ENCODE measurements around the gene N4BP3. TPM values are rescaled to one million over a fixed set of nuclear protein-coding genes. Genes with fewer than 3 reads are reported as not detected.
"Not testable (repeated sequence)": the region's sequence is repeated elsewhere in the genome, so short reads cannot be mapped to it uniquely, and the experiment has no call there.

N4BP3 gene
- total and polyA plus RNA-seq, 5 donors from 2014 or later = 0.07 to 2.5 (median 0.35) TPM

- no peaks in the 10 kb centered on the region for H3K27me3 ChIP-seq (ENCODE audit: control insufficient read depth, insufficient read depth, low read length)
- DNase-seq = no peak
- Mint-ChIP-seq H3K9me3 (no peaks in the 10 kb centered on the region), H3K27ac (no peak overlapping the region), H3K27me3 (peaks cover 34% of the 10 kb centered on the region), H3K36me3 (no peaks in the 10 kb centered on the region), H3K4me3 (no peak overlapping the region), H3K4me1 (peaks cover 0 to 3% (median 0%) of the 10 kb centered on the region in 4 donors)
- H3K9me3 ChIP-seq (ENCODE audit: control insufficient read depth in 2 of 2, low read length in 2 of 2) = no peaks in the 10 kb centered on the region
- H3K36me3 ChIP-seq (ENCODE audit: control insufficient read depth, insufficient read depth, low read length) = no peaks in the 10 kb centered on the region
- ATAC-seq (ENCODE audit: low read depth in 2 of 2) = no peak
- H3K4me3 ChIP-seq (ENCODE audit: low read depth, low read length) = no peak overlapping the region
- no peak overlapping the region for H3K27ac ChIP-seq (ENCODE audit: insufficient read depth, low read length, poor library complexity, severe bottlenecking)
- H3K4me1 ChIP-seq (ENCODE audit: control insufficient read depth, insufficient read depth, low read length, poor library complexity, severe bottlenecking) = no peaks in the 10 kb centered on the region
Observed at GRCh38 chr5:178085316-178085715, 28.0 kb upstream of the N4BP3 start.

- Histone ChIP-seq H3K36me3 (ENCODE audit: control insufficient read depth, insufficient read depth, low read length) (no peaks in the 10 kb centered on the region), H3K4me1 (ENCODE audit: control insufficient read depth, insufficient read depth, low read length, poor library complexity, severe bottlenecking) (no peaks in the 10 kb centered on the region), H3K4me3 (ENCODE audit: low read depth, low read length) (no peak overlapping the region), H3K27ac (ENCODE audit: insufficient read depth, low read length, poor library complexity, severe bottlenecking) (no peak overlapping the region), H3K9me3 (ENCODE audit: control insufficient read depth in 2 of 2, low read length in 2 of 2) (peaks cover 0 to 2% of the 10 kb centered on the region in 2 experiments), H3K27me3 (ENCODE audit: control insufficient read depth, insufficient read depth, low read length) (no peaks in the 10 kb centered on the region)
- H3K27ac Mint-ChIP-seq = peak overlapping the region in 1 of 3 donors; percentile 37
- no peaks in the 10 kb centered on the region for H3K9me3 Mint-ChIP-seq
- H3K4me1 Mint-ChIP-seq = peaks cover 0 to 3% (median 0%) of the 10 kb centered on the region in 4 donors
- no peaks in the 10 kb centered on the region for H3K36me3 Mint-ChIP-seq
- no peak for DNase-seq
- no peak for ATAC-seq (ENCODE audit: low read depth in 2 of 2)
- peaks cover 29% of the 10 kb centered on the region for H3K27me3 Mint-ChIP-seq
- H3K4me3 Mint-ChIP-seq = no peak overlapping the region
Observed at GRCh38 chr5:178086266-178086665, 27.1 kb upstream of the N4BP3 start.

- not testable (repeated sequence) for H3K4me3 ChIP-seq (ENCODE audit: low read depth, low read length); H3K4me1 Mint-ChIP-seq; H3K36me3 Mint-ChIP-seq; H3K4me1 ChIP-seq (ENCODE audit: control insufficient read depth, insufficient read depth, low read length, poor library complexity, severe bottlenecking); DNase-seq; H3K4me3 Mint-ChIP-seq; H3K27ac ChIP-seq (ENCODE audit: insufficient read depth, low read length, poor library complexity, severe bottlenecking); H3K27me3 ChIP-seq (ENCODE audit: control insufficient read depth, insufficient read depth, low read length); H3K9me3 Mint-ChIP-seq; ATAC-seq (ENCODE audit: low read depth in 2 of 2); H3K36me3 ChIP-seq (ENCODE audit: control insufficient read depth, insufficient read depth, low read length); H3K27ac Mint-ChIP-seq; H3K9me3 ChIP-seq (ENCODE audit: control insufficient read depth in 2 of 2, low read length in 2 of 2)
- peaks cover 25% of the 10 kb centered on the region for H3K27me3 Mint-ChIP-seq
Observed at GRCh38 chr5:178087199-178087598, 26.1 kb upstream of the N4BP3 start.

GRCh38 chr5:178090856-178091255 is 22.5 kb upstream of the N4BP3 start:
- Mint-ChIP-seq H3K27me3 (peaks cover 14% of the 10 kb centered on the region), H3K27ac (no peak overlapping the region), H3K36me3 (no peaks in the 10 kb centered on the region), H3K9me3 (peaks cover 0 to 4% (median 0%) of the 10 kb centered on the region in 7 donors), H3K4me3 (no peak overlapping the region), H3K4me1 (peaks cover 0 to 22% (median 13%) of the 10 kb centered on the region in 4 donors)
- Histone ChIP-seq H3K27me3 (ENCODE audit: control insufficient read depth, insufficient read depth, low read length) (no peaks in the 10 kb centered on the region), H3K4me1 (ENCODE audit: control insufficient read depth, insufficient read depth, low read length, poor library complexity, severe bottlenecking) (peaks cover 7% of the 10 kb centered on the region), H3K4me3 (ENCODE audit: low read depth, low read length) (no peak overlapping the region), H3K27ac (ENCODE audit: insufficient read depth, low read length, poor library complexity, severe bottlenecking) (no peak overlapping the region), H3K36me3 (ENCODE audit: control insufficient read depth, insufficient read depth, low read length) (no peaks in the 10 kb centered on the region), H3K9me3 (ENCODE audit: control insufficient read depth in 2 of 2, low read length in 2 of 2) (peaks cover 0 to 4% of the 10 kb centered on the region in 2 experiments)
- DNase-seq = no peak
- no peak for ATAC-seq (ENCODE audit: low read depth in 2 of 2)

- Histone ChIP-seq H3K4me3 (ENCODE audit: low read depth, low read length) (no peak overlapping the region), H3K27ac (ENCODE audit: insufficient read depth, low read length, poor library complexity, severe bottlenecking) (no peak overlapping the region), H3K4me1 (ENCODE audit: control insufficient read depth, insufficient read depth, low read length, poor library complexity, severe bottlenecking) (peaks cover 7% of the 10 kb centered on the region), H3K9me3 (ENCODE audit: control insufficient read depth in 2 of 2, low read length in 2 of 2) (peaks cover 0 to 4% of the 10 kb centered on the region in 2 experiments), H3K27me3 (ENCODE audit: control insufficient read depth, insufficient read depth, low read length) (no peaks in the 10 kb centered on the region), H3K36me3 (ENCODE audit: control insufficient read depth, insufficient read depth, low read length) (no peaks in the 10 kb centered on the region)
- Mint-ChIP-seq H3K9me3 (peaks cover 0 to 4% (median 0%) of the 10 kb centered on the region in 7 donors), H3K36me3 (no peaks in the 10 kb centered on the region), H3K27me3 (peaks cover 12% of the 10 kb centered on the region), H3K4me3 (no peak overlapping the region), H3K27ac (no peak overlapping the region), H3K4me1 (peaks cover 0 to 26% (median 14%) of the 10 kb centered on the region in 4 donors)
- DNase-seq = peak in 1 of 3 donors; percentile 19
- ATAC-seq (ENCODE audit: low read depth in 2 of 2) = no peak
Observed at GRCh38 chr5:178093134-178093533, 20.2 kb upstream of the N4BP3 start.

- no peaks in the 10 kb centered on the region for H3K36me3 Mint-ChIP-seq
- H3K27ac Mint-ChIP-seq = peak overlapping the region in 1 of 3 donors; percentile 7
- peaks cover 2% of the 10 kb centered on the region for H3K27me3 Mint-ChIP-seq
- DNase-seq (peak in 1 of 3 donors; percentile 61), ATAC-seq (ENCODE audit: low read depth in 2 of 2) (no peak)
- H3K36me3 ChIP-seq (ENCODE audit: control insufficient read depth, insufficient read depth, low read length) = no peaks in the 10 kb centered on the region
- H3K27me3 ChIP-seq (ENCODE audit: control insufficient read depth, insufficient read depth, low read length) = no peaks in the 10 kb centered on the region
- H3K4me1 ChIP-seq (ENCODE audit: control insufficient read depth, insufficient read depth, low read length, poor library complexity, severe bottlenecking) = peaks cover 7% of the 10 kb centered on the region
- peaks cover 0 to 26% (median 14%) of the 10 kb centered on the region in 4 donors for H3K4me1 Mint-ChIP-seq
- no peak overlapping the region for H3K4me3 ChIP-seq (ENCODE audit: low read depth, low read length)
- H3K4me3 Mint-ChIP-seq = peak overlapping the region in 2 of 4 donors; percentile 4 to 68
- H3K9me3 Mint-ChIP-seq = peaks cover 0 to 4% (median 0%) of the 10 kb centered on the region in 7 donors
- peaks cover 0 to 4% of the 10 kb centered on the region in 2 experiments for H3K9me3 ChIP-seq (ENCODE audit: control insufficient read depth in 2 of 2, low read length in 2 of 2)
- H3K27ac ChIP-seq (ENCODE audit: insufficient read depth, low read length, poor library complexity, severe bottlenecking) = no peak overlapping the region
Observed at GRCh38 chr5:178094345-178094744, 19.0 kb upstream of the N4BP3 start.

GRCh38 chr5:178098685-178099084 is 14.6 kb upstream of the N4BP3 start:
- no peaks in the 10 kb centered on the region for H3K9me3 ChIP-seq (ENCODE audit: control insufficient read depth in 2 of 2, low read length in 2 of 2)
- no peak for DNase-seq
- H3K27me3 ChIP-seq (ENCODE audit: control insufficient read depth, insufficient read depth, low read length) = no peaks in the 10 kb centered on the region
- Mint-ChIP-seq H3K4me1 (peaks cover 0 to 16% (median 8%) of the 10 kb centered on the region in 4 donors), H3K27ac (no peak overlapping the region), H3K4me3 (no peak overlapping the region), H3K9me3 (peaks cover 0 to 4% (median 0%) of the 10 kb centered on the region in 7 donors), H3K27me3 (peaks cover 3% of the 10 kb centered on the region), H3K36me3 (no peaks in the 10 kb centered on the region)
- no peaks in the 10 kb centered on the region for H3K36me3 ChIP-seq (ENCODE audit: control insufficient read depth, insufficient read depth, low read length)
- ATAC-seq (ENCODE audit: low read depth in 2 of 2) = no peak
- peaks cover 7% of the 10 kb centered on the region for H3K4me1 ChIP-seq (ENCODE audit: control insufficient read depth, insufficient read depth, low read length, poor library complexity, severe bottlenecking)
- H3K4me3 ChIP-seq (ENCODE audit: low read depth, low read length) = no peak overlapping the region
- H3K27ac ChIP-seq (ENCODE audit: insufficient read depth, low read length, poor library complexity, severe bottlenecking) = no peak overlapping the region

GRCh38 chr5:178103612-178104011 is 9.7 kb upstream of the N4BP3 start:
- Histone ChIP-seq H3K4me1 (ENCODE audit: control insufficient read depth, insufficient read depth, low read length, poor library complexity, severe bottlenecking) (no peaks in the 10 kb centered on the region), H3K27ac (ENCODE audit: insufficient read depth, low read length, poor library complexity, severe bottlenecking) (no peak overlapping the region), H3K4me3 (ENCODE audit: low read depth, low read length) (no peak overlapping the region), H3K27me3 (ENCODE audit: control insufficient read depth, insufficient read depth, low read length) (no peaks in the 10 kb centered on the region), H3K9me3 (ENCODE audit: control insufficient read depth in 2 of 2, low read length in 2 of 2) (no peaks in the 10 kb centered on the region), H3K36me3 (ENCODE audit: control insufficient read depth, insufficient read depth, low read length) (no peaks in the 10 kb centered on the region)
- H3K4me1 Mint-ChIP-seq = peaks cover 0 to 4% (median 0%) of the 10 kb centered on the region in 4 donors
- ATAC-seq (ENCODE audit: low read depth in 2 of 2) (no peak), DNase-seq (no peak)
- peak overlapping the region in 1 of 4 donors; percentile 48 for H3K4me3 Mint-ChIP-seq
- no peaks in the 10 kb centered on the region for H3K36me3 Mint-ChIP-seq
- H3K27ac Mint-ChIP-seq = peak overlapping the region in 1 of 3 donors; percentile 40
- no peaks in the 10 kb centered on the region for H3K9me3 Mint-ChIP-seq
- H3K27me3 Mint-ChIP-seq = peaks cover 8% of the 10 kb centered on the region
